ENCODE data around the gene CFAP74. TPM values are rescaled to one million over a fixed set of nuclear protein-coding genes. Genes with fewer than 3 reads are reported as not detected.

CFAP74 gene
- total and polyA plus RNA-seq, 2 of the 4 experiments (the other 2 are of a cell fraction) = not detected

- Histone ChIP-seq H3K27ac (ENCODE audit: insufficient read depth, low read length) (no peak overlapping the region), H4K5ac (ENCODE audit: low read depth, low read length) (no peak overlapping the region), H3K9ac (ENCODE audit: low read depth, low read length) (no peak overlapping the region), H4K8ac (ENCODE audit: low read depth in 2 of 2, low read length in 2 of 2) (no peak overlapping the region), H4K20me1 (ENCODE audit: insufficient read depth, low read length) (no peaks in the 10 kb centered on the region), H2BK20ac (ENCODE audit: low read depth, low read length) (no peak overlapping the region), H3K79me1 (ENCODE audit: low read depth in 1 of 2, low read length in 2 of 2) (no peaks in the 10 kb centered on the region), H3K9me3 (ENCODE audit: control insufficient read depth, insufficient read depth, low read length) (peaks cover 8% of the 10 kb centered on the region; the same call in 1 of the 2 replicates), H3K9me1 (ENCODE audit: insufficient read depth, low read length) (no peaks in the 10 kb centered on the region), H3K27me3 (ENCODE audit: control insufficient read depth, insufficient read depth, low read length) (peaks cover 5% of the 10 kb centered on the region; the same call in 1 of the 2 replicates), H3K4me1 (ENCODE audit: control insufficient read depth, insufficient read depth, low read length) (no peaks in the 10 kb centered on the region), H2AK5ac (ENCODE audit: low read depth, low read length) (no peak overlapping the region), H3K4ac (ENCODE audit: low read depth, low read length) (no peak overlapping the region), H2BK120ac (ENCODE audit: low read depth, low read length) (no peak overlapping the region), H3K4me2 (ENCODE audit: low read depth, low read length) (no peak overlapping the region), H3K36me3 (ENCODE audit: control insufficient read depth, insufficient read depth, low read length) (no peaks in the 10 kb centered on the region), H3K4me3 (ENCODE audit: insufficient read depth, low read depth, low read length) (no peak overlapping the region), H2BK15ac (ENCODE audit: low read depth, low read length) (no peak overlapping the region), H3K14ac (replicated peaks; ENCODE audit: low read depth, low read length) (no peak overlapping the region), H3K23ac (ENCODE audit: low read depth, low read length) (no peak overlapping the region), H3K18ac (ENCODE audit: low read depth, low read length) (no peak overlapping the region), H4K91ac (ENCODE audit: insufficient read depth, low read depth, low read length) (no peak overlapping the region), H2AK9ac (replicated peaks; ENCODE audit: low read depth, low read length, poor library complexity) (no peak overlapping the region), H2AFZ (replicated peaks; ENCODE audit: low read length, poor library complexity) (no peak overlapping the region), H3K56ac (ENCODE audit: extremely low read depth, insufficient read depth, low read length) (no peak overlapping the region), H2BK5ac (ENCODE audit: low read depth, low read length, poor library complexity, severe bottlenecking) (no peak overlapping the region)
- 88% methylated on average over 26 of the region's 36 CpGs; no CpG with 5 or more reads in 1 of the 2 experiments for WGBS, 2 experiments (ENCODE audit: extremely low coverage in 2 of 2, insufficient read length in 1 of 2)
- ChIA-PET CTCF (no interaction called here), POLR2A (ENCODE audit: unreplicated experiment) (no interaction called here)
- TF ChIP-seq MXI1 (IDR thresholded peaks at IDR 0.05; ENCODE audit: borderline replicate concordance, low read depth, low read length) = no peak
- TF ChIP-seq CTCF (conservative IDR thresholded peaks at IDR 0.05; ENCODE audit: low read depth, low read length) = no peak
- TF ChIP-seq POLR2A (IDR thresholded peaks at IDR 0.05; ENCODE audit: low read depth, low read length) = no peak
- TF ChIP-seq SMC3 (IDR thresholded peaks at IDR 0.05; ENCODE audit: low read depth, low read length) = no peak
- no peak for TF ChIP-seq MAZ (IDR thresholded peaks at IDR 0.05; ENCODE audit: borderline replicate concordance, low read depth, low read length)
- TF ChIP-seq CHD1 (IDR thresholded peaks at IDR 0.05; ENCODE audit: low read depth, low read length) = no peak
- TF ChIP-seq NFE2L2 (IDR thresholded peaks at IDR 0.05; ENCODE audit: low read depth, low read length) = no peak
- TF ChIP-seq BHLHE40 (IDR thresholded peaks at IDR 0.05; ENCODE audit: low read depth, low read length) = no peak
- TF ChIP-seq MAFK (IDR thresholded peaks at IDR 0.05; ENCODE audit: low read depth, low read length) = no peak
- TF ChIP-seq RFX5 (IDR thresholded peaks at IDR 0.05; ENCODE audit: low read depth, low read length) = no peak
- no peak for TF ChIP-seq ELK1 (IDR thresholded peaks at IDR 0.05; ENCODE audit: borderline replicate concordance, low read depth, low read length)
- no peak for TF ChIP-seq RCOR1 (IDR thresholded peaks at IDR 0.05; ENCODE audit: insufficient replicate concordance, low read length)
- TF ChIP-seq RAD21 (IDR thresholded peaks at IDR 0.05; ENCODE audit: low read length) = no peak
- TF ChIP-seq USF2 (IDR thresholded peaks at IDR 0.05; ENCODE audit: low read depth, low read length) = no peak
- no peak for TF ChIP-seq FOS (IDR thresholded peaks at IDR 0.05; ENCODE audit: low read depth, low read length)
- no TSS peak for BruUV-seq (replicated peaks)
- DNase-seq (no peak), ATAC-seq (ENCODE audit: low read depth) (no peak)
- in situ Hi-C loops (cut with MboI; ENCODE audit: low sequenced_read_pairs) (no loop called here), intact Hi-C loops (cut with micrococcal nuclease) (no loop called here), dilution Hi-C loops (cut with HindIII; ENCODE audit: low sequenced_read_pairs, unreplicated experiment) (no loop called here)
Observed at GRCh38 chr1:1982379-1983232, 21.0 kb downstream of the CFAP74 start.
